Suppressor macrophage (primary cell): Measurements from ENCODE around the gene BCL7A.
A peak's percentile ranks its signal among the peaks of the same experiment; 100 is the strongest.
"Not testable (repeated sequence)": the region's sequence is repeated elsewhere in the genome, so short reads cannot be mapped to it uniquely, and the experiment has no call there.

Experiments used
- DNase-seq, 4 experiments: peaks; one replicate each; pipeline ENCODE4 v3.0.0-alpha.2; 2020 to 2022
- total RNA-seq, 17 experiments: gene quantifications; one replicate each; lab custom pipeline; 2026; ENCODE audit warnings: mixed read lengths in 6 of 17, inconsistent platforms in 3 of 17; lab: John Stamatoyannopoulos, UW

The BCL7A gene
- 0.76 to 9.3 (median 4.7) reads per million in 17 experiments for total RNA-seq

DNA sequence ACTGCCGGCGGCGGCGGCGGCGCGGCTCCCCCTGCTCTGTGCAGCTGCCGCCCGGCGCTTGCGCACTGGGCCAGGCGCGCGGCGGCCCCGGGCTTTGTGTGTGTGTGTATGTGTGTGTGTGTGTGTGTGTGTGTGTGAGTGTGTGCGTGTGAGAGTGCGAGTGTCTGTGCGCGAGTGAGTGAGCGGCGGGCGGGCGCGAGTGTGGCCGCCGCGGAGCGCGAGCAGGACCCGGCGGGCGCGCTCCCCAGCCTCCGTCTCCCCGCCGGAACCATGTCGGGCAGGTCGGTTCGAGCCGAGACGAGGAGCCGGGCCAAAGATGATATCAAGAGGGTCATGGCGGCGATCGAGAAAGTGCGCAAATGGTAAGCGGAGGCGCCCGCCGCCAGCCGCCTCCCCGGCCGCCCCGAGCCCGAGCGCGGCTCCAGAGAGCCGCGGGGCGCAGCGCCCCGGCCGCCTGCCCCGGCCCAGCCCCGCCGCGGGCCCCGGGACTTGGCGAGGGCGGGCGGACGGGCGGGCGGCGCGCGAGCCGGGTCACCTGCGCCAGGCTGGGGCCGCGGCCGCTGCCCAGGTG is at the start of gene BCL7A:
Gene BCL7A (plus strand): TSS at position 63 of the 571 bp plus-strand sequence. CDS start 208 bp downstream, at position 271.
- DNase-seq: peak; percentile 62 to 84 (median 74)

DNA sequence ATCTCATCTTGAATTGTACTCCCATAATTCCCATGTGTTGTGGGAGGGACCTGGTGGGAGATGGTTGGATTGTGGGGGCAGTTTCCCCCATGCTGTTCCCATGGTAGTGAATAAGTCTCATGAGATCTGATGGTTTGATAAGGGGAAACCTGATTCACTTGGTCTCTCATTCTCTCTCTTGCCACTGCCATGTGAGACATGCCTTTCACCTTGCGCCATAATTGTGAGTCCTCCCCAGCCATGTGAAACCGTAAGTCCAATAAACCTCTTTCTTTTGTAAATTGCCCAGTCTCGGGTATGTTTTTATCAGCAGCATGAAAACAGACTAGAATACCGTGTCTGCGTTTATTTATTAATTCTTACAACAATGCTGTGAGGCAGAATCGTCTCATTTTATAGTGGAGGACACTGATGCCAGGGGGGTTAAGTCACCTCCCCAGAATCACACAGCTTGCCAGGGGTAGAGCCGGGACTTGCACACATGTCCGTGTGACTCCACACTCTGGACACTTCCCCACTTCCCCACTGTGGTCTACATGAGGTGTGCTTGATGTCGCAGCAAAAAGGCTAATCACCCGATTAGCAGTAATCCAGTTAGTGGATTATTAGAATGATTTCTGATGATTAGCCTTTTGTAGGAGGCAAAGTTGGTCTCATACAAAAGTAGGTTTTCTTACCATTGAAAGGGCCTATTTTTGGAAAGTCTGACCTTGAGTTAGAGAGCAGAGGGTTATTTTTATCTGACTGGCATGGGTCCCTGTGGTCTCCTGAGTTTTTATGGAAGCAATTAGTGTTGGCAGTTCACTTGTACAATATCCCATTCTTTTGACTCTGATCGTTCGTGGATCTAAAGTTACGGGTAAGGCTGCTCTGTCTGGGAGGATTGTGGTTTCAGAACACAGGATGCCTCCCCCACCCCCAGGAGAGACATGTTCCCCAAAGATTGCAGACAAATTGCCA is 47.4 kb upstream of the BCL7A start:
- DNase-seq: no peak

DNA sequence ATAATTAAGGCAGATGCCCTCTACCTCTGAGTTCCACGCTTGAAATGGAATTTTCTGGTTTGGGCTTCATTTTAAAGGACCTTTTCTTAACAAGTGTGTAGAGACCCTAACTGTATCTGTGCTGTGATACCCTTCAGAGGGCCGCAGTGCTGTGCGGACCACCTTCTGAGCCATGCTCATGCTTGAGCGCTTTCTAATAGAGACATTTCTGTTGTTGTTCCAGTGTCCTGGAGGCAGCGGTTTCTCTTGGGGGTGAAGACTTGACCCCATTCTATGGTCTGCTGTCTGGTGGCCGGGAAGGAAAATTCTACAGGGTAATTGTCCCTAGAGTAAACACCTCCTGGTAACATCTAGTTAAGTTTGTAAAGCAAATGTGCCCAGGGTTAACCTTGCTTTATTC is 46.7 kb upstream of the BCL7A start:
- no peak for DNase-seq

DNA sequence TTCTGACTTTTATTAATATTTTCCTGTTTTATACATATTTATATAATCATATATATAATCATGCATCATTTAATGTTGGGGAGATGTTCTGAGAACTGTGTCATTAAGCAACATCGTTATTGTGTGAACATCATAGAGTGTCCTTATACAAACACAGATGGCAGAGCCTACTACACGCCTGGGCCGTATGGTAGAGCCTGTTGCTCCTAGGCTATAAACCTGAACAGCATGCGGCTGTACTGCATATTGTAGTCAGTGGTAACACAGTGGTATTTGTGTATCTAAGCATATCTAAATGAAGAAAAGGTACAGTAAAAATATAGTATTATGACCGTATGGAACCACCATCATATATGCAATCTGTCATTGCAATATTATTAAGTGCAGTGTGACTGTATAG is 44.7 kb upstream of the BCL7A start:
- DNase-seq: no peak

DNA sequence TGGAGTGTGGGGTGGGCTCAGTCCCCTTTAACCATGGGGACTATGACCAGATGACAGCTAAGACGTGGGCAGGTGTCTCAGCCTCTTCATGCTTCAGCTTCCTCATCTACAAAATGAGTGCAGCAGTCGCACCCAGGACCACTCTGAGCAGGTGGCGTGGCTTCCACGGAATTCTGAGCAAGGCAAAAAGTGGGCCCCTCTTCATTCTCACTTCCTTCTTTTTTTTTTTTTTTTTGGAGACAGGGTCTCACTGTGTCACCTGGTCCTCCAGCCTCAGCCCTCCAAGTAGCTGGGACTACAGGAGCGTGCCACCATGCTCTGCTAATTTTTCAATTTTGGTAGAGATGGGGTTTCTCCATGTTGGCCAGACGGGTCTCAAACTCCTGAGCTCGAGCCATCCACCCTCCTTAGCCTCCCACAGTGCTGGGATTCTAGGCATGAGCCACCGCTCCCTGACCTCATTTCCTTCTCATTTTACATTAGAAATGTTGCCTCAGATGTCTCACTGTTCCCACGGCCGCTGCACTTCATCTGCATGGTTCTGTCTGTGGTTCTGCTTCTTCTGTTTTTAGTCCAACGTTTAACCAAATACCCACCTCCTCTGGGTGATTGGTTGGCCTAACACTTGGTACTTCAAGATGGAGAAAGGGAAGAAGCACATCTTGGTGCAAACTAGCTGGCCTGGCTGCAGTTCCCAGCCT is 41.3 kb upstream of the BCL7A start:
- peak; percentile 92 to 97 (median 93) for DNase-seq

DNA sequence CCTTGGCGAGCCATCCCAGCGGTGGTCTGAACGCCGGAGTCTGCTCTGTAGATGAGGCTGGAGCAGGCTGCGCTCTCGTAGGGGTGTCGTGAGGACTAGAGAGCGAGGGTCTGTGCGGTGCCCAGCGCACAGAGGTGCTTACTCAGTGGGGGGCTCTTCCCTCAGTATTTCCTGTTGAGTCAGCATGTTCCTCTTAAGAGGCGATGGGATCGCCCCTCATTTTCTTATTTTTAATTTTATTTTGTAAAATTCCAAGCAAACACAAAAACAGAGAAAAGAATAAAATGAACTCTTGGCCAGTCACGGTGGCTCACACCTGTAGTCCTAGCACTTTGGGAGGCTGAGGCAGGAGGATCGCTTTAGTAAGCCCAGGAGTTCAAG is 40.8 kb upstream of the BCL7A start:
- no peak for DNase-seq

DNA sequence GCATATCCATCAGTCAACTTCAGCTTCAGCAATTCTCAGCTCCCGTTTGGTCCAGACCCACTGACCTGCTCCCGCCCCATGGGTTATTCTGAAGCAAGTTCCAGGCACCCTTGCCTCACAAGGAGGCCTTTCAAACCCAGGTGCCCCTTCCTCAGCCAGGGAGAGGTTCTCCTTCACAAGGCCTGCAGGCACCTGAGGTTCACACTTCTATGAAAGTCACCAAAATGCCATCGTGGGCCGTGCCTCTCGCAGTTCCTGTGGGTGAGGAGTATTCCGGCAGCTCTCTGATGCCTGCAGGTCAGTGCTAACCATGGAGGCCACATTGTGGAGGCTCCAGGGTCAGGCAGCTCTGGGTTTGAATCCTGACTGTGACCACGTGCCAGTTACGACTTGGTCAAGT is 40.2 kb upstream of the BCL7A start:
- no peak for DNase-seq

DNA sequence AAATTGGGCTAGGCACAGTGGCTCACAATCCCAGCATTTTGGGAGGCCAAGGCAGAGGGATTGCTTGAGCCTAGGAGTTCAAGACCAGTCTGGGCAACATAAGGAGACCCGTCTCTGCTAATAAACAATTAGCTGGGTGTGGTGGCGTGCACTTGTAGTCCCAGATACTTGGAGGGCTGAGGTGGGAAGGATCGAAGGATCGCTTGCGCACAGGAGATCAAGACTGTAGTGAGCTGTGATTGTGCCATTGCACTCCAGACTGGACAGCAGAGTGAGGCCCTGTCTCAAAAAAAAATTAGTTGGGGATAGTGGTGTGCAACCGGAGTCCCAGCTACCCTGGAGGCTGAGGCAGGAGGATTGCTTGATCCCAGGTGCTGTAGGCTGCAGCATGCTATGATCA is 38.7 kb upstream of the BCL7A start:
- DNase-seq: no peak

DNA sequence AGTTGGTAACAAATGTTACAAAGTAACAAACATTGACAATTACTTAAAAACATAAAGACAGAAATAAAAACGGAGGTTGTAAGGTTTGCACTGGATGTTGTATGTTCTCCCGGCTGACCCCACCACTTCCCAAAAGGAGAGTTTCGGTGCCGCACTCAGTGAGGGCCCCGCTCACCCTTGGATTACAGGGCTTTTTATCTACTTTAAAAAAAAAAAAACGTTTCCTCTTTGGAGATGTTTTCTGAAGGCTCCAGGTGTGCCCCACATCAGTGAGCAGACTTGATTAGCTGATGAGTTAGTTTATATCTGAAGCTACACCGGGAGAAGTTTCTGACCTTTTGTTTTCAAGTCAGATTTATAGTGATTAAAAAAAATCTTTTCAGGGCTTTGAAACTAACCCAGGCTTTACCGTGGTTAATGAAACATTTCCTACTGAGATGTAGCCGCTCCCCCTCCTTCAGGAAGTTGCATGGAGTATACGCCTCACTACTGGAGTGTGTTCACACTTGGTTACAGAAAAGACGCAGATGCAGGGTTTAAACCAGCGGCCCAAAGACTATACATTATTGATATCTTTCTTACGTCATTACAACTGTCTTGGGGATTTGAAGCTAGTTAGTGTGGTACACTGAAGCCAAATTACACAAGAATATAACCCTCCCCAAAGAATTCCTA is 38.0 kb upstream of the BCL7A start:
- peak; percentile 48 to 64 (median 60) for DNase-seq

DNA sequence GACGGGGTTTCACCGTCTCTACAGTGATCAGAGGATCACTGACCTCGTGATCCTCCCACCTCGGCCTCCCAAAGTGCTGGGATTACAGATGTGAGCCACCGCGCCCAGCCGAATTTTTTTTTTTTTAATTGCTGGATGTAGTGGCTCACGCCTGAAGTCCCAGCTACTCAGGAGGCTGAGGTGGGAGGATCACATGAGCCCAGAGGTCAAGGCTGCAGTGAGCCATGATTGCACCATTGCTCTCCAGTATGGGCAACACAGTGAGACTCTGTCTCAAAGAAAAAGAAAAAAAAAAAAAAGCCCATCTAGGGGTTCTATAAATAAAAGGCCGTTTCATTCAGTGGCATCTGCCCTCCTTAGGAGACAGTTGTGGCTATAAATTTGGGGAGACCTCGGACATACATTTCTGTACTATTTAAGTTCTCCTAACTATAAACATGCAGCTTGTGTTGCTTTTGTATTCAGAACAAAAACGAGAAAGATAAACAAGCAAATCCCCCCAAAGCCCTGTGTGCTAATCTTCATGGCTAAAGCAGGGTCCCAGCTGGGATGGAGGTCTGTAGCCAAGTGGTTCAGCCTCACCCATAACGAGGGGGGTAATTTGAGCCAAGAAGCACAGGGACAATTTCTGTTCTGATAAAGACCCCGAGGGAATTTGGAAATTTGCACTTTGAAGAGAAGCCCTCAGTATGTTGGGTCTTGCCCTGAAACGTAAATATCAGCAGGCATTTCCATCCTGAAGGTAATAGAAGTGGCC is 35.0 kb upstream of the BCL7A start:
- peak; percentile 29 to 62 (median 46) for DNase-seq

DNA sequence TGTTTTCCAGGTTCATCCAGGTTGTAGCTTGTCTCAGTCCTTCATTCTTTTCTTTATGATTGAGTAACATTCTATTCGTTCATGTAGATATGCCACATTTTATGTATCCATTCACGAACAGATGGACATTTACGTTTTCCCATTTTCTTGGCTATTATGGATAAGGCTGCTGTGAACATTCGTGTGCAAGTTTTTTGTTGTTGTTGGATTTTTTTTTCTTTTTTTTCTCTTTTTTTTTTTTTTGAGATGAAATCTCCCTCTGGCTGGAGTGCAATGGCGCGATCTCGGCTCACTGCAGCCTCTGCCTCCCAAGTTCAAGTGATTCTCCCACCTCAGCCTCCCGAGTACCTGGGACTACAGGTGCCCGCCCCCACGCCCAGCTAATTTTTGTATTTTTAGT is 33.2 kb upstream of the BCL7A start:
- not testable (repeated sequence) for DNase-seq

DNA sequence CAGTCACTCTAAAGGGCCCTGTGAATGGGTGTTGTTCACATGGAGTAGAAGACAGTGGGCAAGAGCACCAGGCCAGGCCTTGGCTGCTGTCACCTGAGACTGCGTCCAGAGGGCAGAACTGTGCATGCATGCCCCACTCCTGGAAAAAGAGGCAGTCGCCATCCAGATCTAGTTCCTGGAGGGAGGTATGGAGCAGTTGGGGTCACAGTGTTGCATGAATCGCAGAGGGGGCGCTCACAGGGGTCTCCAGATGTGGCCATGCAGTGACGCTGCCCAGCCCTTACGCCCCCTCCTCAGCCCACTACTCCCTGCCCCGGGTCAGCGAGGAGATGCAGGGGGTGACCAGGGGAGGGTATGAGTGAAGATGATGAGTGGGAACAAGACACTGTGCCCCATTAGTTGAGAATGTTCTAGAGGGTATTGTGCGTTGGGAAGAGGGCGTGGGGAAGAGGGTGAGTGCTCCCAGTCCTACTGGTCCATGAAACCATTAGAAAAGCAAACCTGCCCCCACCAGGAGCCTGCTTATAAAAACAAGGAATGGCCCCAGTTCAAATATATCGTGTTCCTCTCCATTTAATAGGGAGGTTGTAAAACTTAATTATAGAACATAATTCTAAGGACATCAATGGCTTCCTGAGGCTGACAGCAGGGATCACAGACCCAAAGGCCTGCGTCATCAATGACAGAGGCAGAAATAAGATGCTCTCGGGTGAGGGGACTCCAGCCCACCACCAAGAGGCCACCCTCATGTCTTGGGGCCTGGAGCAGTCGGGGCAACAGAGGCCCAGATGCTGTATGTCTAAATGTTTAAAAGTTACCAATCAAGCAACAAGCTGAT is 32.2 kb upstream of the BCL7A start:
- no peak for DNase-seq

DNA sequence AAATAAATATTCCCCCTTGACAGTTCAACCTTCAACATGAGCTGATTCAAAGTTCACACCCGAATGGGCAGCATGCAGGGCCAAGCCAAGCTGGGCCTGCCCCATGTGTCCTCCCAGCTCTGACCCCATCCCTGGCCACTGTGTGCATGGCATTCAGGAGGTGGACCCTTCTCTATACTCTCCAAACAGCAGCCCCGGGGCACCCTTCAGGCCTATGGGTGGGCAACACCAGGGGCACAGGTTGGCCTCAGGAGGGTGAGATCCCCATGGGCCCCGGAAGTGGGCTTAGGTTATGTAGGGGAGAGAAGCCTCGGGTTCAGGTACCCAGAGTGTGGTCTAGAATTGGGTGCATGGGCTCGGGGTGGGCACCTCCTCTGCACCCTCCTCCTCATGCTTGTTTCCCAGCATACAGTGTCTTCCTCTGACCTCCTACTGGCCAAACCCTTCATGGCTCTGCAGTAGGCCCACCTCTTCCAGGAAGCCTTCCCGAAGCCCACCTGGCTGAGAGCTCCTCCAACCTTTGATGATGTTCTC is 31.5 kb upstream of the BCL7A start:
- DNase-seq: no peak

DNA sequence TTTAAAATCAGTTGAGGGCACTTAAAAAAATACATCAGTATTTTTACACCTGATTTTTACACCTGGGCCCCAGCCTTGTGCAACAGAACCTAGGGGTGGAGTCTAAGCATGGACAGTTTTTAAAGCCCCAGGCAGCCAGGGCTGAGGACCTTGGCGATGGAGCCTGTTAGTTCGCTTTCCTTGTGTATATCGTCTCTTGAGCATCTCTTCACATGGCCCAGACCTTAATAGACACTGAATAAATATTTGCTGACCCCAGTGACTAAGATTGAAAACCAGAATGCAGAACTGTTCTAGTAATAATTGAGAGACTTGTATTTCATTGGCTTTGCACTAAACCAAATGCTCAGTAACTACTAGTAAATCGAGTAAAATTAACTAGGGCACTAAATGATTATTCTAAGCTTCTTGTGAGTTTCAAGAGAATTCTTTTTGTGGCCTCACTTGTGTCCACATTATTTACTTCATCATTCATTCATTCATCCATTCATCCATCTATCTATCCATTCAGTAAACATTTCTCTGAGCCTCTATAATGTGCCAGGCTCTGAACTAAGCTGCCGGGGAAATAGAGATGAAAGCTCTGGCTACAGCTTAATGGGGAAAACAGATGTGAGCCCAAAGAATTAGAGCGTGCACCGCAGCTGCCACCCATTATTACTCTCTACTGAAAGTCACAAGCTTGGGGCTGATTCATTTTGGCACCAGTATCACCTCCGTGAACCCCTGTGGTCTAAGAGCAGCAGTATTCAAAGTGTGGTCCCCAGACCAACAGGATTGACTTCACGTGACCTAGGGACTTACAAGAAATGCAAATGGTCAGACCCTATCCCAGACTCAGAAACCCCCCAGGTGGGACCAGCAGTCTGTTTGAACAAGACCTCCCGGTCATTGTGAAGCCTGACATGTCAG is 30.7 kb upstream of the BCL7A start:
- no peak for DNase-seq

DNA sequence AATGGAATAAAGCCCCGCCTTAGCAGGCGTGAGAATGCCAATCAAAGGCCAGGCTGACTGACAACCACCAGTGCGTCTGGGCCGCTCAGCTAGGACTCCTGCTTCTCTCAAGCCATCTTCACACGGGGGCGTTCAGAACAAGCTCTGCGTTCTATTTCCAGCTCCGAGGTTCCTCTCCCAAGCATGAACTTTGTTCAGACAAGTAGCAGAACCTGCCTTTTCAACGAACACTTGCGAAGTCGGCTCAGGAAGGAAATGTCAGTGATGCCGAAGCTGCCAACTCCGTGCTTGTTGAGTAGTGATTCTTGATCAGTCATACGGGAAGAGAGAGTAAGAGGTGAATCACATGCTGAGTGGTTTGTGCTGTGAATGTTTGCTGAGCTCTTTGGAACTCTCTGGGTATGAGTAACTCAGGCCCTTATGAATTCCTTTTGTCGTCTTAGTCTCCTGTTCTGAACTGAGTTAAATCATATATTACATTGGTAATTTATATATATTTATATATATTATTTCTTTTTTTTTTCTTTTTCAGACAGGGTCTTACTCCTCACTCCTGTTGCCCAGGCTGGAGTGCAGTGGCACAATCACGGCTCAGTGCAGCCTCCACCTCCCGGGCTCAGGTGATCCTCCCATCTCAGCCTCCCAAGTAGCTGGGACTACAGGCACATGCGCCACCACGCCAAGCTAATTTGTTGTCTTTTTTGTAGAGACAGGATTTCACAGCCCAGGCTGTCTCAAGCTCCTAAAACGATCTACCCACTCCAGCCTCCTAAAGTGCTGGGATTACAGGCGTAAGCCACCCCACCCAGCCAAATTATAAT is 29.4 kb upstream of the BCL7A start:
- peak; percentile 88 to 97 (median 90) for DNase-seq

DNA sequence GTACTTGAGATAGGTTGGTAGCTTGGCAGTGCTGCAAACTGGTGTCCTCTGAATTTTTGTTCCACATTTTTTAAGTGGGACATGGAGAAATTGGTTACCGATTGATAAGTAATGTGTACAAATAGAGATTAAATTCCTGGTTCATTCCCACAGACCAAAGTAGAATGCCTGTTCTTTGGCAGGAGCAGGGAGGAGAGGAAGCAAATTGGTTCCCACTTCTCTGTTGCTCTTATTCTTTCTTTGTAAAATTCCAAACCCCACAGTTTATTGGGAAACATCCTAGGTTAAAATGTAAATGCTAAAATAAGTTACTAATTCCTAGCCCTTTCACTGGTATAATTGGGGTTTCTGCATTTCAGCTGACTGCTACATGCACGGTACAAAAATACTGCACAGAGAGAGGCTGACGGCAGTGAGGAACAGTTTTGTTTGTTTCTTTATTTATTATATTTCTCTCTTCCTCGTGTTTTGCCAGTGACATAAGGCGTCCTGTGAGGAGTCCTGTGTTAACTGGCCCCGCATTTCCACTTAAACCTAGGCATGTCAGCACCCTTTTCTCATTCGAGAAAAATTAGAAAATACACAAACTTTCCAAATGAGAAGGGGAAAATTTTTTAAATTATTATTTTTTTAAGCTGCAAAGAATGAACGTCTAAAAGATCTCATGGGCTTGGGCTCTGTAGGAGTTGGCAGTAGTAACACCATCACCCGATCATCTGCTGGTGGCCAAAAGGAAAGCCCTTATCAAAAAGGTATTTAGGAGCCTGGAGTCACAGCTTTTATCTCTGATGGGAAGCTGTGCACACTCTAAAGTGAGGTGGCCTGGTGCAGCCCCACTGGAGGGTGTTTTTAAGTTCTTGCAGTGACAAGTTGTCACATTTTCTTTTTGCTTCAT is 25.4 kb upstream of the BCL7A start:
- DNase-seq: no peak

DNA sequence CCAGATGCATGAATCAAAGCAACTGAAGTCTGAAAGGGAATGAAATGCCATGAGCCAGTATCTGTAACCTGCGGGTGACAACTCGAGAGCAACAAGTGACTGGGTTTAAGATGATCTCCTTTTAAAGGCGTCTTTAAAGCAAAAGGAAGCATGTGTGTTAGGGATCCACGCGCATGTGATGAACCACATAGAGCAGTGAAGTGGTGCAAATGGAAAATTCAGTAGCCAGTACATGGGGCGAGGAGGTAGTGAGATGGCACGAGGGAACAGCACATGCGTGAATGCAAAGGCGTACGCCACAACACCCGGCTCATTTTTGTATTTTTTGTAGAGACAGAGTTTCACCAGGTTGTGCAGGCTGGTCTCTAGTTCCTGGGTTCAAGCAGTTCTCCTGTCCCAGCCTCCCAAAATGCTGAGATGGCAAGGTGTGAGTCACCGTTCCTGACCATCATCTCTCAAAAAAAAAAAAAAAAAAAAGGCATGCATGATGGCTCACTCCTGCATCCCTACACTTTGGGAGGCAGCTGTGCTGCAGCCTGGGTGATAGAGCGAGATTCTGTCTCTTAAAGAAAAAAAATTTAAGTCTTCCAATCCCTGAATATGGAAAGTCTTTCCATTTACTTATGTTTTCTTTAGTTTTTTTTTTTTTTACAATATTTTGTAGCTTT is 24.6 kb upstream of the BCL7A start:
- no peak for DNase-seq
